AG20443 (cell line): ENCODE results near the gene DPT.

Source experiments
- DNase-seq: peaks from one replicate; pipeline ENCODE4 v3.0.0; 2012; ENCODE audit warnings: low spot score, mixed read lengths

Gene DPT

DNA sequence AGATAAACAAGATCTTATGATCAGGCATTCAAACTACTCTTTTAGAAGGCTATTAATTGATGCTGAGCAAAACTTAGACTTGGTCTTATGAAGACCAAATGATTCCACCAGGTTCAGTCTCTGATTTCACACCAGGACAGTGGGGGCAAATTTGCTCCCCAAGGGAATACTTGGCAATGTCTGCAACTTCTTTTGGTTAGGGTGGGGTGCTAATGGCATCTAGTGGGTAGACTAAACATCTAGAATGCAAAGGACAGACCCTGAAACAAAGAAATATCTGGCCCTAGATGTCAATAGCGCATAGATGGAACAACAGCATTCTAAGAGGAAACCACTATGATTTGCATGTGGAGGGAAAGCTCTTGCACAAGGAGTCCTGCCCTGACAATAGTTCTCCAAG lies 30.6 kb downstream of the DPT start:
- DNase-seq = no peak

DNA sequence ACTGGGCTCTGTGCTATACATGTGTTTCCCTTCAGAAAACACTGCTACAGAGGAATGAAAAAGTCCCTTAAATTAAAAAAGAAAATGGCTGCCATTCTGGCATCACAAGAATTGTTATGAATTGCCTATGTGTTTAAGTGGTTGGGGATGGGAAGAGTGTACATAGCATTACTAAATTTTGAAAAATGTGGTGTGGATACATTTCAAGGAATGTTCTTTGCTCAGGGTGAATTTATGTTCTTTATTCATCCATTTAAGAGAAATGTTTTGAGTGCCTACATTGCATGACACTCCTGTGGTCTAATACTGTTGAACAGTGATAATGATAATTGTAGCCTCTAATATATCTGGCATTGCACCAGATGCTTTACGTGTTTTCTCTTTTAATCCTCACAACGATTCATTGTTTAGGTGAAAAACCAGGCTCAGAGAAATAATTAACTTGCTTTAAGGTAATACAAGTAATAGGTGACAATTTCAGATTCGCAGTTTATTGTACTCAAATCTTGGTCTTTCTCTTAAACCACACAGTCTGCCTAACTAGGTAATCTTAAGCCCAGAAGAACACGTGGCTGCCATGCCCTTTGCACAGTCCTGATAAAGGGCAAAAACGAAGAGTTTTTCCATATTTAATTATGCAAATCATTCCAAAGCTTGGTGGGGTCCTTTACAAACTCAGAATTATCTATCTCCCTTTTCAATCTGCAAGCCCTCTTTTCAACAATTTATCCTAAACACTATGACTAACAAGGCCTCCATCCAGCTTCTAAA lies 31.5 kb downstream of the DPT start:
- no peak for DNase-seq

DNA sequence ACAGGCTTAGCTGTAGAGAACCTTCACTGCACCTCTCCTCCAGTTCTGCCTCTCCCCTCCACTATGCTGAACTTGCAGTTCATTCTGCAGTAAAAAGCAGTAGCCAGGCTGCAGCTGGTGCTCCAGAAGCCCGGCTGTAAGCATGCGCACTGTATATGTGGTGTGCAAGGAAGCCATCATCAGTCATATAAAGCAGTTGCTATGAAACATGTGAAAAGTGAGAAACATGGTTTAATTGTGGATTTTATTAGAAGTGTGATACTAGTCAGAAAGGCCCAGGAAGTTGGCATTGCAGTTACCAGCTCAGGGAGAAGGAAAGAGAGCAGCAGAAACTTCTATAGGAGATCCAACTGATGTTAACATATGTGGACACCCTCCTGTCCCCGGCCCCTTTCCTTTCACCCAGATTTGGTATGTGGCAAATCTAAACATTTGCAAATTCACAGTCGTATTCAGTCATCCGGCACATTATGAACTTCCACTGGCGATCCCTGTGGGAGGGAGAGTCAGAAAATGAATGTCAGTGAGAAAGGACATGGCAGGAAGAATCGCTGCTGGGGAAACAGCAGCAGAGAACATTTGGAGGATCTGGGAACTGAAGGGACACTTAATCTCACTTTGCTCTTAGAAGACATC lies 32.8 kb downstream of the DPT start:
- DNase-seq = no peak

DNA sequence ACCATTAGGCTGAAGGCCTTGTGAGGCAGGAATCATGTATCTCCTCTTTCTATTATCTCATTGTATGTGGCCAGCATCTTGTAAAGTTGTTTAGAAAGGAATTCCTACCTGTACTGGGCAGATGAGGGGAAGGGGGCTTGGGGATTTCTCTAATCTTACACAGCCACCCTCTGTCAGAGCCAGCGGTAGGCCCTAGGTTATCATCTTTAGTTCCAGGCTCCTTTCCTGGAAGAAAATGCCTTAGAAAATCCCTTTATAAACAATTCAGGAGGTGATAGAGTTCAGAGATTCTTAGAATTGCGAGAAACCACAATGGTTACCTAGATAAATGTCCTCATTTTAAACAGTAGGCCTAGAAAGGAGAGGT lies 35.2 kb downstream of the DPT start:
- DNase-seq = no peak

DNA sequence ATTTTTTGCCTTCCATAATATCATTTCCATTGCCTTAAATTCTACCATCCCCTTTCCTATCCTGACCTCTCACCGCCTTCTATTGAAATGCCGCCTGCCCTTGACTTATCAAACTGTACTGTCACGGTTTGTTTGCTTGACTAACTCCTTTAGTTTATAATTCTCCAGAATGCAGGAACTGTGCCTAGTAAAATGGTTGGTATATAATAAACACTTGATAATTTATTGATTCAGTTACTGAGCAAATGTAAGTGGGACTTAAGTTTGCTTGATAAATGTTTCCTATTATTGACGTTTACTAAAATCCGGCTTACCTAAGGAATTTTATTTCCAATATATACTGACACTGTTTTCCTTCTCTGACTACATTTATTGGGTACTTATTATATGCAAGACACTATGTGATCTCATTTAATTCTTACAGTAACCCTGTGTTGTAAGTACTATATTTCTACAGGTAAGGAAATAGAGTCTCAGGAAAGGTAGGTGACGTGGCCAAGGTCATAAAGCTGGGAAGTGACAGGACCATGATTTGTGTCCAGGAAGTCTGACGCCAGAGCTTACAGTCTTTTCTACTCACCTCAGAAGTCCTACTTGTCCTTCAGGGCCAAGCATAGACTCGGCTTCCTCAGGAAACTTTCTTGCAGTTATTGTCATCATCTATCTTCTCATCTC lies 35.7 kb downstream of the DPT start:
- no peak for DNase-seq

DNA sequence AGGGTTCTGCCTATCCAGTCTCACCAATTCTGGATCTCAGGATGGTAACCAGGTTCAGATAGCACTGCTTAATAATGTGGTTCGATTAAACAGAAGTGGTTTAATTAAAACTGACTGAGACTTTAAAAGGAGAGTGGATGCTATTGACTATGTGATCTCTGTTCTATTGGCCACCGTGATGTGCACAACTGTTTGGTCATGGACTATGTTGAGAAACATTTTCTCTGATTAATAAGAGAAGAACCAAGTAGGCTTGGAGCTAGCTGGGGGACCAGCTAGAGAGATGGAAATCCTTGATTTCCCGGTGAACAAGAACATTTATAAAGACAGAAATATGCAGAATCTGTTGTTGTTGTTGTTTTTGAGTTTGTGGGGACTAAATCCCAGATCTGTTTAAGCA lies 36.5 kb downstream of the DPT start:
- DNase-seq = no peak

DNA sequence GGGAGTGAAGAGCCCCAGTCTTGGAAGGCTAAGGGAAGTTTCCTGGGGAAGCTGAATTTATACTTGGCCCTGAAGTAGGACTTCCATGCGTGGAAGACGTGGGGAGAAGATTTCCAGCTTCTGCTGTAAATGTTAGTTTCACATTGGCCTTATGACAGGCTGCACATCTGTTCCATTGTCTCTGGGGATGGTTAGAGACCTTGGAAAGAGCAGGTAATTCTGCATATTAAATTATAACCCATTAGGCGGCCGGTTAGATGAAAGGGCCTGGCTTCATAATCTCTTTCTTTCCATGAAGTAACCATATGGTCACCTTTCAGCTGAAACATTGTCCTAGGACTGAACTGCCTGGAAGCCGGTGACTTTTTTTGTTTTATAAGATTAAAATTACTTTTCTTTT lies 37.5 kb downstream of the DPT start:
- DNase-seq = no peak

DNA sequence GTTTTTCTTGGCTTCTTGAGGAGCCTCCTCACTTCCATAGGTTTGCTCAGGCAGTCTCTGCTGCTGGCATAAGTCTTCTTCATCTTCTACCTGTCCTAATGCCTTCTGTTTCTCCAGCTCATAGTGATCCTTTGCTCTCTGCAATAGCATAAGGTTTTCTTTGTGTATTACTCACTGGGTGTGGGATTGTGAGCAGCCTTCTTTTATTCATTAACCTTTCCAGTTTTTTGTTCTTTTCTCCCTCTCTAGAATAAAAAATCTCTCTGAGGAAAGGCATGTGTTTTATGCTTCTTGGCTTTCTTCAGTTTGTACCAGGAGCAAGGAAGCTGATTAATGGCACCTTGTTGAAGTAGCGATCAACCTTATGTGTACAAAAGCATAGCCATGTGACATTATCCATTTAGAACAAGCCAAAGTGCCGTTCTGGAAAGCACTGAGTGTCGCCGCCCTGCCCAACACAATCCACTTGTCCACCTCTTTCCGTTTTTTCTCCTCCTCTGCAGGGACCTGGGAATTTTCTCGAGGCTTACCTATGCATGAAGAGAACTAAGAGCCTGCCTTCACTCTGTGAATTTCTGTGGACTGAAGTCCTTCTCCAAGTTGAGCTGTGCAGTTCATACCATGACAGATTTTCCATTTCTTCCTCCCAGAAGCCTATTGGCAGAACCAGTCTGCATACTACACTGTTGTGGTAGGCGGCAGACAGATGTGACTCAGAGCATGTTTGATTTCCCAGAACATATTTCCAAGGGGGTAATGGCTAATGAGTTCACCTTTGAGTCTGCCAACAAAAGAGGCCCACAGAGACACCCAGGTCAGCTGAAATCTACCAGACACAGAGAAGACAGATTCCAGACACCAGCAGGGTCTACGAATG lies 39.0 kb downstream of the DPT start:
- peak; percentile 67 for DNase-seq

DNA sequence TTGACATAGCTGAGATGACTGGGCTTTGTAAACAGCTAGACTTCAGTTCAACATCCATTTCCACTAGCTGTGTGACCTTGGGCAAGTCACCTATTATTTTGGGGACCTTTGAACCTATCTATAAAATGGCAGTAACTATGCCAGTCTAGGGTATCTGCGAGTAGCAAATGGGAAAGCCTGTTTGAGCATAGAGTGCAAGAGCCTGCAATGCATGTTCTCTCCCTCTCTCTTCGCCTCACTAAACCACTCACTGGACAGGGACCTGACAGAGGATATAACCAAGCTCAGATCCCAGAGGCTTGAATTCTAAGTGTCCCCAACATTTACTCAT lies 39.7 kb downstream of the DPT start:
- DNase-seq = no peak

DNA sequence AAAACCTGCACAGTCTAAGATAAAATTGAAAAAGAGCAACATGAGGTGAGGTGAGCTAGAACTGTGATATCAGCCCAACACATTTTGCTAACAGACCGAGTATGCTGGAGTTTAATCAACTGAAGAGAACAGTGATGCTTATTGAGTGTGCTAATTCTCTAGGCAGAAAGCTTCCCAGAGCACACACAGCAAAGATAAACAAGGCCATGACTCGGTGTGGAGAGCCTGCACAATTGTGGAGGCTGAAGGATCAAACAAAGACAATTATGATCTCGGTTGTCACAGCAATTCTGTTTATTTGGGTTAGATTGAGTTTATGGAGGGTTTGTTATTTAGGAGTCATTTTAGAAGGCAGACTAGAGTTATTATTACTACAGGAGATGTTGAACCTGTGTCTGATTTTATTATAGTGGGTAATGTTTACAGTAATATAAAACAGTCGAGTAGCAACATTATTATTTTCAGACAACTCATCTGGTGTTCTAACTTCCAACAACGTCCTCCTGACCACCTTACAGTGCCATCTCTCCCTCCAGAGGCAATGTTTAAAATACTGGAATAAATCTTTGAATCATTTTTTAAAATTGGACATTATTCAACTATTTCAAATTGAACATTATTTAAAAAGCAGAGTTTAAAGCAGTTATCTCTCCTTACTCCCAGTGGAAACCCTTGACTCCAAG lies 40.2 kb downstream of the DPT start:
- DNase-seq = no peak

DNA sequence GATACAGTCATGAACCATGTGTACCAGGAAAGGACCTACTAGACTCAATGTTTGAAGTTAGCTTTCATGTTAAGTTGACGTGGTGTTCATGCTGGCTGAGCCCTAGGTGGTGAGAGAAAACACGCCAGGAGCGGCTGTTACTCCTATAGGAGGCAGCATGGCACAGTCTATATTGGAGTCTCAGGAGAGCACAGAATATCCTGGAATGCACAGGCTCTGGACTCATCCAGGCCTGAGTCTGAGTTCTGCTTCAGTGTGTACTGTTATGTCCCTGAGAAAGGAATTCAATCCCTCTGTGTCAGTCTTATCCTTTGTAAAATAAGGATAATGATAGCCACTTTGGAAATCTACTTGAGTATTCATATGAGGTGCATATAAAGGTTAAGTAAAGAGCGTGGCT lies 41.2 kb downstream of the DPT start:
- DNase-seq = no peak

DNA sequence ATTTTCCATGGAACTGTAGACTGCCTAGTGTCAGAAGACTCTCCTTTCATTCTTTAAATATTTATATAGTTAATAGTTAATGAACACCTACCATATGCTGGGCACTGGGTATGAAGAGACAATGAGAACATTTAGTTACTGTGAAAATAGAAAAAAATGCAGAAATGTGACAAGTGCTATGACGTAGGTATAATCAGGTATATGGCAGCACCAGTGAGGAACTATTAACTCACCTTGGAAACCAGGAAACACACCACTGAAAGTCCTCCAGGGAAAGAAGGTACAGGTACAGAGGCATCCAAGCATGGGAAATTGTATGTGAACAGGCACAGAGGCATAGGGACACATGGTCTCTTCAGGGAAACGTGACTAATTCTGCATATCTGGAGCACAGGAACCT lies 42.3 kb downstream of the DPT start:
- DNase-seq = no peak

DNA sequence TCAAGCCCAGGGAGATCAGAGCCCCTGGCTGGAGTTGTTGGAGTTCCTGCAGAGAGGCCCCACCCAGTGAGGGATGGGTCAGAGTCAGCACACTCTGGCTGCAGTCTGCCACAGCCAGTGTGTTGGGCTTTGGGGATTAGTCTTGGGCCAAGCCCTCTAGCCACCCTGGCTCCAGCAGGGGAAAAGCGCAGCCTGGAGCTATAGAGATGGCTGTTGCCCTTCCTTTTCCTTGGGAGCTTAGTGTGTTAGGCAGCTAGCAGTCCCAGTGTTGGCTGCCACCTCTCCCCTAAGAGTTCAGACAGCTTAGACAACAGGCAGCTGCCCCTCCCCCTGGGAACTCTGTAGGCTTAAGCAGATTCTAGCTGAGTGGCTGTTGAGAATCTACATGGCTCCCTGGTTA lies 45.1 kb downstream of the DPT start:
- DNase-seq = no peak

DNA sequence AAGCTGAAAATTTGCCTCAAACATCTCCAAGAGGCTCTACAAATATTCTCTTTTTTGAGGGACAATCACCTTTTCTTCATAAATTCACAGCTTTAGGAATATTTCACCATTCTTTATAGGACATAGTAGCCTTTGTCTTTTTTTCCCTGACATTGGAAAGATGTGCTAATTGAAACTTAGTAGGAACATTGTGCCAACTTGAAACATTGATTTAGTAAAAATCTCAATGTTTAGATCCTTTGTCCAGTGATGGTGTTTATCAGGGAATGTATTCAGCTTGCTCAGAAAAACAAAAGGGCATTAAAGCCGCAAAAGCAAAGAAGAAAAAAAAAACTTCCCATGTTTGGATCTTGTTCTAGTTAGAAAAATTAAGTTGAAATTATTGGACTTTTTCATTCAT lies 52.1 kb downstream of the DPT start:
- no peak for DNase-seq

DNA sequence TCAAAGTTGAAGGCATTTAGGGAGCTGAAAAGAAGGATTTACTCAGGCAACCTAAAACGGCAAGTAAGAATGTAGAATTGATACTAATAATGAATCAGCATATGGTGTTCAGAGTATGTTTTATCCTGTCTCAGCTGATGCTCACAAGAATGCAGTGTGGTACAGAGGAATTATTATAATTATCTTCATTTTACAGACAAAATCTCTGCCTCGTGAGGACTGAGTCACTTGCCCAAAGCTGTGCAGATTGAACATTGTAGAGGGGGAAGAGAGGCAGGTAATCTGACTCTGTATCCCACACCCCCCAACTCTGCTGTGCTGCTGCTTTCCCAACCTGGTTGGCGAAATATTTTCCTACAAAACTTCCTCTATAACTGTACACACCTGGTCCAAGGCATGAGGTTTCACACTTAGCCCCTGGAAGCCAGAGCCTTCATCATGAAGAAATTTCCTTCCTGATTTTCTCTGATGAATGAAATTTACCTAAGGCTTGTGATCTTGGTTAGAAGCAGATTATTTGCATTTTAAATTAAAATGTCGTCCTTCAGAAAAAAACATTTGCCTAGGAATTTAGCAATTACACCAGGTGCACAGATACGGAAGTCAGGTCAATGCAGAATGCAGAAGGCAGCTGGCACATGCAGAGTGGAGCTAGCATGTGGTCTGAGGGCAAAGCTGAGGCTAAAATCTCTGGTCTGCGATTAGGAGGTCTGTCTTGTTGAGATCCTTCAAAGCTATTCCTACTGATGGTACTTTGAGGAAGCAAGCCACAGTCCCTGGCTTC lies 52.8 kb downstream of the DPT start:
- DNase-seq = peak; percentile 22

DNA sequence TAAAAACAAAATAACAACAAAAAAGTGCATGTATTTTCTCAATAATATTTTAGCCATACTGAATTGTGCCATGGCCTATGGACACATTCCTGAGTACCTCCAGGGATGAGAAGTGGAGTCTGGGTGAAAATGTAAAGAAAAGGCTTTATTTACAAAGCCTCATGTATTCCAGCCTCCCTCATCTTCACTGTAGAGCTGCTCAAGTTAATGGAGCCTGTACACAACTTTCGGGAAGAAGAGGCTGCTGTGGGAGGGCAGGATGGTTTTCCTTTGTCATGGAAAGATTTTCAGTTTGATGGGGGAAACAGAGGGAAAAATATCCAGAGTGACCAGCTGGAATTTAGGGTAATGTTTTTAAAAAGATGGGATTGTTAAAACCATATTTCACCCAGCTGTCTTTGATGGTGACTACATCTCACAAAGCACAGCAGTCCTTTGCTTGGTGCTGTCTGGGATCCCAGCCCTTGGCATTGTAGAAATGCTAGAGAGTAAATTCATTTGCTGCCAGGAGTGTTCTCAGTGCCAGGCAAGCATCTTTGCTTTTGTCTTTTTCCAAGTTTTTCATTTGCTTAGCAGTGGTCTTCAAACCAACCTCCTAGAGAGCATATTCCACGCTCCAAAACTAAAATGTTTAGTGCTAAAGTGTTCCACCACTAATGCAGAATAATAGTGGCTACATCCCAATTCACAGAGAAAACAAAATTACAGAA lies 54.9 kb downstream of the DPT start:
- DNase-seq = no peak

DNA sequence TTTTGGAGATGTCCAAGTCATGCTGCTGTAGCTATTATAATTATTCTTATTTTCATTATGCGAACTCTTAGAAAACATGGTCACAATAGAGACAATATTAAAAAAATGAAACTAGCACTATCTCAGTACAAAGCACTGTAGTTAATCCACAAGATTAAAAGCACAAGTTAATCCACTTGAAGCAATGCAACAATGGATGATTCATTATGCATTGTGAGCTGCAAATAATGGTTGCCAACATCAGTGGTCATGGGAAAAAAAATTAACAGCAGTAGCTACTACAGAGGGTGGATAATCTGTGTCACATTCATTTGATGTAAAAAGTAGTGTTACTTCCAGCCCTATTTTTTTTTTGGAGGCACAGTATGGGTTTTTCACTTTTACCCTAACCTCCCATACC lies 56.7 kb downstream of the DPT start:
- no peak for DNase-seq

DNA sequence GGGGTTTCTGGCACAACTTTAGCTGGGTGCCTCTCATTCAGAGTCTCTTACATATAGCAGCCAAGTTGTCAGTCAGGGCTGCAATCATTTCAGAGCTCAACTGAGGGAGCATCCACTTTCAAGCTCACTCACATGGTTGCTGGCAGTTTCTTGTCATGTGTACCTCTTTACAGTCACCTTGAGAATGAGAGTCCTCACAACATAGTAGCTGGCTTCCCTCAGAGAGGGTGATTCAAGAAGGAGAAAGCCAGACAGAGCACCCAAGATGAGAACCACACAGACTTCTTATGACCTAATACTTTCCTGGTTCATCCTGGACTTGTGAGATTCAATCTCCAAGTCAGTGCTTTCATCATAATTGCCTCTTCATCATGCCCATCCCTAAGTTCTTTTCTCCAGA lies 57.2 kb downstream of the DPT start:
- DNase-seq = no peak

DNA sequence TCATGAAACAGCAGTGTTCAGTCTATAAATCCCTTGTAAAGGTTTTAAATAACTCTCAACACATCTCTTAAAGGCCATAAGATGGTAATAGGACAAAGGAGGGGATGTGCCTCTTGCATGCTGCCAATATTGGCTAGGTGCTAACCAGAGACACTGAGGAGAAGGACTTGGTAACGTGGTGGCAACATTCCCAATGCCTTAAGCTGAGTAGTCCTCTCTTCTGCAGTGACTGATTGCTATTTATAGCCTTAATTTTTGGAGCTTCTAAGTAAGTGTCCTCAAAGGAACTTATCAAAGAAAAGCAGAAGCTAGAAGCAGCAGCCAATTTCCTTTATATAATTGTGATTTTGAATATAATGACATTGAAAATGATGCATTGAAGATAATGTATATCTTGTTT lies 63.0 kb downstream of the DPT start:
- DNase-seq = no peak

DNA sequence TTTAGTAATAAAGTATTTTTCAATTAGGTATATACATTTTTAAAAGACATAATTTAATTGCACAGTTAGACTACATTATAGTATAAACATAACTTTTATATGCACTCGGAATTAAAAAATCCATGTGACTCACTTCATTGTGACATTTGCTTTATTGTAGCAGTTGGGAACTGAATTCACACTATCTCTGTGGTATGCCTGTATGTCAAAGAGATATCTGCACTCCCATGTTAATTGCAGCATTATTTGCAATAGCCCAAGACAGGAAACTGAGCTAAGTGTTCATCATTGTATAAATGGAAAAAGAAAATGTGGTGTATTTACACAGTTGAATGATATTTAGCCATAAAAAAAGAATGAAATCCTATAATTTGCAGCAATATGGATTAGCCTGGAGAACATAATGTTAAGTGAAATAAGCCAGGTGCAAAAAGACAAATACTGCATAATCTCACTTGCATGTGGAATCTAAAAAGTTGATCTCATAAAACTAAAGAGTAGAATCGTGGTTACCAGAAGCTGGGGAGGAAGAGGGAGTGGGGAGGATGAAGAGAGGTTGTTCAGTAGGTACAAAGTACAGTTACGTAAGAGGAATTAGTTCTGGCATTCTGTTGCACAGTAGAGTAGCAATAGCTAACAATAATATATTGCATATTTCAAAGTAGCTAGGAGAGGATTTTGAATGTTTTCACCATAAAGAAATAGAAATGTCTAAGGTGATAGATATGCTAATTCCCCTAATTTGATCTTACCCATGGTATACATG lies 64.8 kb downstream of the DPT start:
- DNase-seq = no peak
